HG02938 (cell line): Measurements from ENCODE around the gene PPP1R27.
"Not testable (repeated sequence)": the region's sequence is repeated elsewhere in the genome, so short reads cannot be mapped to it uniquely, and the experiment has no call there.

ENCODE experiments used
- ATAC-seq: cut with Tn5 transposase; IDR thresholded peaks from one replicate; pipeline ENCODE4 v1.9.1; 2021; ENCODE audit warnings: mild to moderate bottlenecking, moderate library complexity; ENCODE audit not compliant: unreplicated experiment

The PPP1R27 gene

DNA sequence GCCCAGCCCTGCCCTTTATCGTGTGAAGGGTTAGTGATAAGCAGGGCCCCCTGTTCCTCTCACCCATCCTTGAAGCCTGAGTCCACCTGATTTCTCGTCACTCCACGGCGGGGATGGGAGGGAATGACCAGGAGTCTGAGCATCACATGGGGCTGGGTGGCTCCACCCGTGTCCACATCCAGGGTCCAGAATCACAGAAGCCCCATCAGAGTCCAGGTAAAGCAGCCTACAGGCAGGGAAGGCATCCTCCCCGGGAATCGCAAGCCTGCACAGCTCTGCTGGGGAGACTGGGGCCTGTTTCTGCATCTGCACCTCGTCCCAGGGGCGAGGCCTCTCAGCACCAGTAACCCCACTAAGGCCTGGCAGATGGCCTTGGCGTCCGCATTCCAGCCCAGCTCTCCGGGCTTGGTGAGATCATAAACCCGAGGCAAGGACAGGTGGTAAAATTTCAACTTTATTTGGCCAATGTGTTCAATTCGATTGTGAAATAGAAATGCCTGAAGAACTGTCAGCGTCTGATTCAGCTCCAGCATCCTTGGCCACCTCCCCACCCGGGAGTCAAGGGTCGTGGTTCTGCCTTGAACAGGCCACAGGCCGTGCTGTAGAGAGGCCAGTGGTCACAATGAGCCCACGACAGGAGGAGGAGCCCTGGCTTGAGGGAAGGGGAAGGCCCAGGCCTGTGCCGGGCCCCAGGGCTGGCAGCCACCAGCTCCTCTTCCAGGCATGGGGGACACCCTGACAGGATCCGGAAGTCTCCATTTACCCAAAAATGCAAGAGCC is 8.1 kb upstream of the PPP1R27 start:
- no peak for ATAC-seq

DNA sequence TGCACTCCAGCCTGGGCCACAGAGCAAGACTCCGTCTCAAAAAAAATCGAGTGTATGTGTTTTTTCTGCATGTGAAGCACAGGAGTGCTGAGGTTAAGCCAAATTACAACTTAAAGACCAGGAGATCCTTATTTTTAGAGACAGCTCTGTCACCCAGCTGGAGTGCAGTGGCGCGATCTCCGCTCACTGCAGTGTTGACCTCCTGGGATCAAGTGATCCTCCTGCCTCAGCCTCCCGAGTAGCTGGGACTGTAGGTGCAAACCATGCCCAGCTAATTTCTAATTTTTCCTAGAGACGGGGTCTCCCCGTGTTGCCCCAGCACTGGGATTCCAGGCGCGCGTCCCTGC is 7.5 kb upstream of the PPP1R27 start:
- no peak for ATAC-seq

DNA sequence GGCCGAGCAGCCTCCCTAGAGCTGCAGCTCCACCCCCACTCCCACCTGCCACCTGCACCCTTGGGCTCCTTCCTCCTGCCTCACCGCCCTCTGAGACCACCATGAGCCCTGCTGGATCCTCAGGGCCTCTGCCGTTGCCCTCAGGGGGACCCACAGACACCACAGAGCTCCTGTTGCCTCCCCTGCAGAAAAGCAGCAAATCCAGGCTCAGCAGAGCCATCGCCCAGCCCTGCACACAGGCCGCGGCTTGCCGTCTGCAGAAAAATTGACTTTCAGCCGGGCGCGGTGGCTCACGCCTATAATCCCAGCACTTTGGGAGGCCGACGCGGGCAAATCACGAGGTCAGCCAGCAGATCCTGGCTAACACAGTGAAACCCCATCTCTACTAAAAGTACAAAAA is 7.0 kb upstream of the PPP1R27 start:
- no peak for ATAC-seq

DNA sequence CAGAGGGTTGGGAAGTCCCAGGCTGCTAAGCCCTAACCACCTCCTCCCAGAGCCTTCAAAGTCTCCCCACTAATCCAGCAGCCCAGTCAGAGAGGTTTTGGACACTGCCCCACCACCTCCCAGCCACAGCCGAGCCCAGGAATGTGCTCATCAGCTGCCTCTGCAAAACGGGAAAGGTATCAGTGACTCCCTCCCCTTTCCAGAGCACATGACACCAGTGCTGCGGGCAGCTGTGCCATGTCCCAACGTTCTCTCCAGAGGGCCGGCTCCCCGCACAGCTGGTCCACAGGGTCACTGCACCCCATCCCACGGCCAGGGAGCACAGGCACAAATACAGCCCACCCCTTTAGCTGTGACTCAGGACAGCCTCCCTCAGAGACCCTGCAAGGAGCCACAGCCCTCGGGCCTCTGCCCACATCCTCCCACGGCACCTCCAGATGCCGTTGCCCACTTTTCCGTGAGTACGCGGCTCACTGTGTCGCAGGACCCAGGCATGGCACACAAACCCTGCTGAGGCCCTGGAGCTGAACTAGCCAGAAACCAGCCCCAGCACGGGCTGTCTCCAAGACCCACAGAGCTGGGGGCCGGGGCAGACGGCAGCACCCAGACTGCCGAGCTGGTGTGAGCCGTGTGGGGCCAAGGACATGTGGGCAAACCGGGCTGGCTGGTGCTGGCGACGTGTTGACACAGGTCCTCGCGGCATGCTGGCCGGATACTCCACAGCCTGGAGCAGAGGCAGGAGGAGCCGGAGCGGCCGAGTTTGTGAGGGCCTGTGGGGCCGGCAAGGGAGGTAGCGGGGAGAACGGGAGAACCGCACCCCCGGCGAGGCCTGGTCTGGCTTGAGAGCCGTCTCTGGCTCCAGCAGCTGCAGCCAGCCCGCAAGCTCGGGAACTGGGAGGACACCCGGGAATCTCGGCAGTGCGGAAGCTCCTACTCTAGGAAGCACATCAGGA is 6.3 kb upstream of the PPP1R27 start:
- no peak for ATAC-seq

DNA sequence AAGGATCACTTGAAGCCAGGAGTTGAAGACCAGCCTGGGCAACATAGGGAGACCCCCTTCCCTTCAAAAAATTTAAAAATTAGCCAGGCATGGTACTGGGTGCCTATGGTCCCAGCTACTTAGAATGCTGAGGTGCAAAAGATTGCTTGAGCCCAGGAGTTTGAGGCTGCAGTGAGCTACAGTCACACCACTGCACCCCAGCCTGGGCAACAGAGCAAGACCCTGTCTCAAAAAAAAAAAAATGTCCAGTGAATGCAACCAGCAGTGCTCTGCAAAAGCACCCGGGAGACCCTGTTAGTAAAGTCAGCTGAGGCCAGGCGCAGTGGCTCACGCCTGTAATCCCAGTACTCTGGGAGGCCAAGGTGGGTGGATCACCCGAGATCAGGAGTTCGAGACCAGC is 5.2 kb upstream of the PPP1R27 start:
- not testable (repeated sequence) for ATAC-seq

DNA sequence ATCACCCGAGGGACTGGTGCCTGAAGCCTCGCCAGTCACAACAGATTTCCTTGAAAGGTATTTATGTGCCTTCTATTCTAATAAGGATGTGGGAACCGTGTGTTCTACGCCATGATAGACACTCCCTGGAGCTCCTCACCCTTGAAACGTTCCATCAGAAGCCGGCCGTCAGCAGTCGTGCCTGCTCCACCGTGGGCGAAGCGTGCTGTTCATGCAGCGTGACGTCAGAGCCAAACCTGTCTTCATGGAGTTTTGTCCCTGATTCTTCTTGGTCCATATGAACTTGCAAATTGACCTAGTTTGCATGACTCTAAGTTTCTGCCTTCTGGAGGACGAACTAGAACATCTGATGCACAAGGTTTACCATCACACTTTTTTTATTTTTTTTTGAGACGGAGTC is 4.5 kb upstream of the PPP1R27 start:
- ATAC-seq = no peak

DNA sequence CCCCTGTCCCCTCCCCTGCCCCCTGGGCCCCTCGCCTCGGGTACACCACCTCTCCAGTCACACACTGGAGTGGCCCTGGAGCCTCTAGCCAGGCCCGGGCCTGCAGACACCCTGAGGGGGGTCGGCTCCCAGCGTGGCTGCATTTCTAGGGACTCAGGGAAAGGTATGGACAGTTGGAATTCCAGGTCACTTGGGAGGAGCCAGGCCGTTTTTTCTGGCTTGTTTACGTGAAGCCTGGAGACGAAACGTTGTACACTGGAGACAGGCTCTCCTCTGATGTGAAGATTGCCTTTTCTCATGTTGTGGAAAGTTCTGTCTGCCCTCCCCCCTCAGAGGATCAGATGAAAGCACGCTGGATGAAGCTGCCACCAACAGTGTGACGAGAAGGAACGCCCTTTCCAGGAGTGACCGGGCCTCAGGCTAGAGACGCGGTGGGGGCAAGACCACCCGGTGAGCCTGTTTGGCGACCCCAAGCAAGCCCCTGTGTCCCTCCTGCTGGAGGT is 4.0 kb upstream of the PPP1R27 start:
- no peak for ATAC-seq

DNA sequence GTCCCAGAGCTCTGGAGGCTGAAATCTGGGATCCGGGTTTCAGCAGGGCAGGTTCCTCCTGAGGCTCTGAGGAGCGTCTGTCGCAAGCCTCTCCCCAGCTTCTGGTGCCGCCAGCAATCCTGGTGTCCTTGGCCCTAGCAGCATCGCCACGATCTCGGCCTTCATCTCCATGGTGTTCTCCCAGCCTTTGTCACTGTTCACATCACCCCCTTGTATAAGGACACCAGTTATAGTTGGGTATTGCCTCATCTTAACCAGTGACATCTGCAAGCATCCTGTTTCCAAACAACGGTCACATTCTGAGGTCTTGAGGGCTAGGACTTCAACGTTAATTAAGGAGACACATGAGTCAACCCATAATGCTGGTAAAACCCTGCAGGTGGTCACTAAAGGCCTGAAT is 2.8 kb upstream of the PPP1R27 start:
- ATAC-seq = no peak

DNA sequence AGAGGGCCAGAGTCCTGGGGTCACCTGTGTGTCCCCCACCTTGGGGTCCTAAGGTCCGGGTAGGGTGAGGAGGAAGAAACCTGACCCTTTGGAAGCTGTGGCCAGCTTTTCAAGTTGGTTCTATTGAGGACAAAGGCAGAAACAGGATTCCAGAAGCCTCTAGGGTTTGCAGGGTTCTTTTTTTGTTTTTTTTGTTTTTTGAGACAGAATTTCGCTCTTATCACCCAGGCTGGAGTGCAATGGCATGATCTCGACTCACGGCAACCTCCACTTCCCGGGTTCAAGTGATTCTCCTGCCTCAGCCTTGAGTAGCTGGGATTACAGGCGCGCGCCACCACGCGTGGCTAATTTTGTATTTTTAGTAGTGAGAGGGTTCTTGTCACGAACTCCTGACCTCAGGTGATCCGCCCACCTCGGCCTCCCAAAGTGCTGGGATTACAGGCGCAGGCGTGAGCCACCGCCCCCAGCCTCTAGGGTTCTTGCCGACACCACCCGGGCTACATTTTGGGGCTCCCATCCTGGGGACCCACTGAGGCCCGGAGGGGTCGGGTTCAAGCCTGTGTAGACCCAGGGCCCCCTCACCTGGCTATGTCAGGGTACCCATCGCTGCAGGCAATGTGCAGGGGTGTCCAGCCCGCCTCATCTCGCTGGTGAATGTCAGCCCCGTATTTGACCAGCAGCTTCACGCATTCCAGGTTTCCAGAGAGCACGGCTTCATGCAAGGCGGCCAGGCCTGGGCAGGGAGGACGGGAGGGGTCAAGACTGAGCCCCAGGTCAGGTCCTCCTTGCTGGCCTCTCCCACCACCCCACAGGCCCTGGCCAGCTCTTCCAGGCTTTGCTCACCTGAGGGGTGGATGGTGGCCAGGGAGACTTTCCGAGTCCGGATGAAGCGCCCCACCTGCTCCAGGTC is 674 bp downstream of the PPP1R27 start:
- no peak for ATAC-seq

DNA sequence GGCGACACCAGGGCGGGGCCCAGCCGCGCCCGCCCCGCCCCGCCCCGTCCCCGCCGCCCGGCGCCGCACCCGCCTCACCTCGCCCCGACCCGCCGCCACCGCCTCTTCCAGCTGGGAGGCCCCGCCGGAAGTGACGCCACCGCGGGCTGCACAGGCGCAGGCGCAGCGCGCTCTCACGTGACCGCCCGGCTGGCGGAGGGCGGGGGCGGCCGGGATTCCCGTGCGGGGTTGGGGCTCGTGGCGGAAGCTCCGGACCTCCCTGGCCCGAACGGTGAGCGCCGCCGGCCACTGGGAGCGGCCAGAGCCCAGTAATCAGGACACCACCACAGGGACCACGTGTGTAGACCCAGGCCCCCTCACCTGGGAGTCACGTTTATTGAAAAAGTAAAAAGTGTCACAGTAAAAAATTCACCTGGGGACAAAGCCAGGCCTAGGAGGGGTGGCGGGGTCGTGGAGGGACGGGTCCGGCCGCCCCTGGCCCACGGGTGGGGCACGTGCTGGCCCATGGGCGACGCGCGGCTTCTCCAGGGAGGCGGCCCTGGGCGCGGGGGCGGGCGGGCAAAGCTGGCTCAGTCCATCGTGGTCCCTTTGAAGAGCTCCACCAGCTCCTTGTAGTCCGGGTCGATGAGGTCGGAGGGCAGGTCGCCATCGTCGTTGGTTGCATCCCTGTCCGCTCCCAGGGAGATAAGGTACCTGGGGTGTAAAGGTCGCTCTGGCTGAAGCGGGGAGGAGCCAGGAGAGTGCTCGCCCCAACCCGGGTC is 1.5 kb downstream of the PPP1R27 start, which contains the start of gene MCRIP1:
Gene MCRIP1 (minus strand): TSS at position 132 of the 761 bp plus-strand sequence. CDS start 8,785 bp downstream, outside the sequence.
- ATAC-seq = peak; percentile 67

DNA sequence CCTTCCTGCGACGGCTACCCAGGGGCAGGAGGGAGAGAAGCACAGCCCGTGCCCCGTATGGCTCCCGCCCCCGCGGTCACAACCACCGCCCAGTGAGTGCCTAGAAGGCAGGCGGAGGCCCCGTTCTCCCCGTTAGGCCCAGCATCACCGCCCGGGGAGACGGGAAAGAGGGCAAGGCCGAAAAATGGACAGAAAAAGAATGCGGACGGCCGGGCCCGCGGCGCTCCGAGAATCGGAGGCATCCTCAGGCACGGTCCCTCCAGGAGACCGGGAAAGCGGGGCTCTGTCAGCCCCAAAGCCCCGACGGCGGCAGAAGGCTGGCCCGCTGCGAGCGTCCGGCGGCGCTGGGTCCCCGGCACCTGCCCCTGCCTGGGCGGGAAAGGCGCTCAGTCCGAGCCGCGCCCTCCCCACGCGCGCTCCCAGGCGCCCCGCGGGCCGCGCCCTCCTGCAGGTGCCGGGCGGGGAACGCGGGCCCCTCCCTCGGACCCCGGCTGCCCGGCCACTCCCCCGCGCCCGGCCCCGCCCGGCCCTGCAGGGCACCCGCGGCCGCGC is 2.2 kb downstream of the PPP1R27 start:
- ATAC-seq = peak; percentile 36

DNA sequence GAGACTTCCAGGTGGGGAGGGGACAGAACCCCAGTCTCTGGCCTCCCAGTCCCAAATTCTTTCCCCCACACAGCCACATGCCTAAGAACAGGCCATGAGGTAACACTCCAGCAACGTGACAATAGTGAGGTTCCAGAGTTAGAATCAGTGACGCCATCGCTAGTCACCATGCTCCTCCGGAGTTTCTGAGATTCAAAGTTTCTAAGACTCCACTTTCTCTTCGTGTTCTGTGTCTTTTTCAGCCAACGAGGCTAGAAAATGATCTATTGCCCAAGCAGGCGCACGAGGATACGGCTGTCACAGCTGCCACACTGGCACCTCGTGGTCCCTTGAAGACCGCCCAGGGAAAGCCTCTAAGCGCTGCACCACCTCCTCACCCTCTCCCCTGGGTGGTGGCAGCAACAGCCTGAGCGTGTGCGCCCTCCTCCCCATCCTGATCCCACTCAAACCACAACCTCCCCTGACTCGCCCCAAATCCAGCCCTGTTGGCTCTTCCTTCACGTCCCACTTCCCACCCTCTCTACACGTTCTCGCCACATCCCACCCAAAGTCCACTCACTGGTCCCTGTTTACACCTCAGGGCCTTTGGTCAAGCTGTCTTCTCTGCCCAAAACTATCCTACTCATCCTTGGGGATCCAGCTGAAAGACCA is 2.8 kb downstream of the PPP1R27 start:
- ATAC-seq = no peak

DNA sequence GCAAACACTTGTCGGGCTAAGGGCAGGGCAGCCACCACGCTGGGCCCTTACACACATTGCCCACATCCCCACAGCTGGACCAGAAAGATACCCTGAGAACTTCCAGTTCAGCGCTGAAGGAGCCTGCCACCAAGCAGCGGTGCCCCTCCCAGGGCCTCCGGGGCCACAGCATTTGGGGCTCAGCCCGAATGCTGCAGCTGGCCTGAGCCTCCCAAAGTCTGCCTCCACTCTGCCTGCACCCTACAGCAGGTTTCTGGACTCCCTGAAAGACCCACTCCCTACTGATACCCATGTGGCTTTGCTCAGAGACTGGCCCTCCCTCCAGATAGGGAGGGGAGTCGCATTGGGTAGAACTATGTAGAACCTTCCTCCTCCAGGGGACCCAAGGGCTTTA is 3.3 kb downstream of the PPP1R27 start:
- no peak for ATAC-seq

DNA sequence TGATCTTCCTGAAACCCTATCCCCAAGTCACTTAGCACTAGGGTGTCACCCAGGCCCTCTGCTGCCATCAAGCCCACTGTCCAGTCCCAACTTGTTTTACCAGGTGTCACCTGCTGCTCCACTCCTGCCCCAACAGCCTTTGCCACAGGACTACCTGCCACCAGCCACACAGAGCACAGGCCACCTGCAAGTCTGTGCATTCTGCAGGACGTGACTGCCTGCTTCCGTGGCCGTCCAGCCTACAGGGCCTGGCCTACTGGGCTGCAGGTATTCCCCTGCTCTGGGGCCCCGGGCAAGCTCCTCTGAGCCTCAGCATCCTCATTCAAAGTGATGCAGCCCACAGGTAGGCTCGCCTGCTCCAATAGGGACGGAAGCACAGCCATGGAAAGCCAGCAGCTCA is 5.0 kb downstream of the PPP1R27 start:
- no peak for ATAC-seq

DNA sequence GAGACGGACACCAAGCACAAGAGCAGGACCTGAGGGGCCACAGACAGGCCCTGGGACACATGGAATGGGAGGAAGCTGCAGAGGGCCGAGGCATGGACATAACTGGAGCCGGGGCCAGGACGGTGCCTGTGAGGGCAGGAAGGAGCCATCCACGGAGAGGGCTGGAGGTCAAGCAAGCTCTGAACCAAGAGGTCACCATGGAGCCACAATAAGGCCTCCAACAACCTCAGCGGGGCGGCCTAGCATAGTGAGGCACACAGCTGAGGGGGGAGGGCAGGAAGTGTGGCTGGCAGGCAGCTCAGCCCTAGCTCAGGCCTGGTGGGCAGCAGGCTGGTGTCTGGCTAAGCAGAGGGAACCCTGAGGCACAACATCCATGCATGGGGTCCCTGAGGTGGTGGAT is 6.2 kb downstream of the PPP1R27 start:
- ATAC-seq = no peak

DNA sequence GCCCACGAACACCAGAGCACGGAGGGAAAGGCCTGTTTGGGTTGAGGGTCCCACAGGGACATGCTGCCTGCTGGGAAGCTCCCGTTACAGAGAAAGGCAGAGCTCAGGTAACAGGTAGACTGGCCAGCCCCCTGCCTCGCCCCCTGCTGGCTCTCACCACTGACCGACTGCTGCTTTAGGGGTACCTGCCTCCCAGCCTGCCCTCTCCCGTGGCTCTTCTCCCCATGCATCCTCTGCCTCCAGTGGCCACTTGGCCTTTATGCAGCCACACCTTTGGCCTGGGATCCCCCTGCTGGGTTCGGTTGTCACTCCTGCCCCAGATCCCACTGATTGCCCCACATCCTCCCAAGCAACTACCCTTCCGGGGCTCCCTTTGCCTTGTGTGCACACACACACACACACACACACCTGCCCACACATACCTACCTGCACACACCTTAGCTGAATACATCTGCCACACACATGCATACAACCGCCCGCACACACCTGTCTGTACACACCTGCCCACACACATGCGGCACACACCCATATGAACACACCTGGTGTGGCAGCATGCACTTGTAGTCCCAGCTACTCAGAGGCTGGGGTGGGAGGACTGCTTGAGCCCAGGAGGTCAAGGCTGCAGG is 8.9 kb downstream of the PPP1R27 start:
- ATAC-seq = no peak

DNA sequence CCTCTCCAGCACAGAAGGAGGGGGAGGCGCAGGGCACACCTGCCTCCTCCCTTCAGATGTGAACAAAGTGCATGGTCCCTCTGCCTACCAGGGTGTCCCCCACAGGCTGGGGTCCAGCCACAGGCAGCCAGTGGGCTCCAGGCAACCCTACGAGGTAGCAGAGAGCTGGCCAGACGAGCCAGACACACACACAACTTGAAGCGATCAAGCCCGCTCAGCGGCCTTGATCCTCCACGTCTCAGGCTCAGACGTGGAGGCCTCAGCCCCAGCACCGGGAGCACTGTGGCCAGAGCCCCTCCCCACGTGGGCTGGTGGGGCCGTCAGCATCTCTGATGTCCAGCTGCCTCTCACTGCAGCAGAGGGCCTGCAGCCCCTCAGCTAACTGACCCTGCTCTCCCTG is 10.3 kb downstream of the PPP1R27 start:
- ATAC-seq = no peak

DNA sequence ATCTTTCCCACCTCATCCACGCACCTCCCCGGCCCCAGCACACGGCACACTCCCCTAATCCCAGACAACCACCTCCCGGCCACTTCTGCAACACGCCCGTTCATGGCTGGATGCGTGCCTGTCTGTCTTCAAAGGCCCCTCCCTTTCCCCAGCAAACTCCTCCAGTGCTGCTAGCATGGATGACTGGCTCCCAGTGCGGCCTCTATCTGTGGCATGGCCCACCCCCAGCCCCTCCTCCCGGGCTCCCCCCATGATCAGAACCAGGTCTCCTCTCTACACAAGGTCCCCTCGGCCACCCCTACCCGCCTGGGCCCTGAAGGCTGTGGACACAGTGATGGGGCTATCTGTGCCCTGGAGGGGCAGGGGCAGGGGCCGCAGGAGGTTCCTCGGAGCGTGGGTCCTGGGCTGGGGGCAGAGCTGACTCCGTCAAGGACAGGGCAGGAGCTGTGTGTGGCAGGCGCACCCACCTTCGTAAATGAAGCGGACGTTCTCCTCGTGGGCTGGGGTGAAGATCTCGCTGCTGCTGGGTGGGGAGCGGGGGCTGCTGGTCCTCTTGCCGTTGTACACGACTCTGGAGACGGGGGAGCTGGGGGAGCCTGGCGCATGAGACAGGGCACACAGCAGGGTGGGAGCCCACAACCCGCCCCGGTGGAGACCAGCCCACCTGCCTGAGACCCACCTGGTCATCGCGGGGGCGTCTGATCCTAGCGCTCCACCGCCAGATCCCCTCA is 10.9 kb downstream of the PPP1R27 start:
- no peak for ATAC-seq
